Pancreas (tissue), 10 donors: Measurements from ENCODE around the gene FOXO3. TPM values are rescaled to one million over a fixed set of nuclear protein-coding genes. Genes with fewer than 3 reads are reported as not detected.
"Not testable (repeated sequence)": the region's sequence is repeated elsewhere in the genome, so short reads cannot be mapped to it uniquely, and the experiment has no call there.

Experiments
- ATAC-seq, 4 donors: fragments of 200-7000 bp; cut with Tn5 transposase; one replicate each; pipeline versions ENCODE4 v1.8.0 to v1.9.1; 2020; ENCODE audit warnings: mild to moderate bottlenecking in 4 of 4, moderate library complexity in 4 of 4
- DNase-seq, 6 donors: peaks; one replicate each; pipeline ENCODE4 v3.0.0-alpha.2; 2020
- FAIRE-seq: peaks from 2 replicates; lab custom pipeline; 2012; peaks lifted over from hg19 to GRCh38; lab: Jason Lieb, UNC
- H3K27ac ChIP-seq, 4 donors: fragments of 200-600 bp; sonication (generic); 1 replicate in 3 of 4; 2 replicates in 1 of 4; pipeline versions ENCODE4 v1.5.0 to v1.8.0; 2020
- H3K27me3 ChIP-seq, 4 donors: fragments of 200-600 bp; one replicate each; pipeline ENCODE4 v1.8.0; 2021
- H3K36me3 ChIP-seq, 3 donors: fragments of 200-600 bp; sonication (generic) in 1 of 3; one replicate each; pipeline versions ENCODE4 v1.5.0 to v1.8.0; 2020 to 2021
- H3K4me1 ChIP-seq, 3 donors: fragments of 200-600 bp; one replicate each; pipeline ENCODE4 v1.8.0; 2021
- H3K4me3 ChIP-seq, 4 donors: fragments of 200-600 bp; sonication (generic) in 2 of 4; one replicate each; pipeline versions ENCODE4 v1.5.0 to v1.8.0; 2020 to 2021
- H3K9me3 ChIP-seq, 4 donors: fragments of 200-600 bp; one replicate each; pipeline ENCODE4 v1.8.0; 2021
- CTCF ChIP-seq, 4 donors: fragments of 200-600 bp; sonication (generic) in 3 of 4; IDR thresholded peaks; one replicate each; pipeline versions ENCODE4 v1.5.0 to v1.8.0; 2021; ENCODE audit warnings: antibody characterized with exemption in 4 of 4
- WGBS, 2 donors: extraction: QIAGEN DNeasy Blood & Tissue Kit; methylation state at CpG; one replicate each; pipeline ENCODE4 v1.1.7; 2013; 5-methylcytosine and 5-hydroxymethylcytosine counted together
- intact Hi-C, 3 donors: fragments of 100-400 bp; cut with DNase I; formaldehyde crosslinking; loops; one replicate each; pipeline versions ENCODE4 v1.11.1 to v1.14.2; 2022
- polyA plus RNA-seq, 2 donors: library from polyadenylated mRNA; stranded (reverse); fragments of 200-250 nt; gene quantifications; one replicate each; pipeline ENCODE4 v1.2.3, GENCODE V29; 2013
- total RNA-seq, 6 donors: library from RNA; stranded (reverse); fragmentation: NEBNext Ultra II Directional in 4 of 6; extraction: Animal tissue kit (Norgen Biotek cat#: 25700) in 4 of 6; gene quantifications; one replicate each; pipeline versions ENCODE4 v1.2.1 to v1.2.4, GENCODE V29; 2021 to 2023
- donor health status: healthy with polysubstance abuse.
- donor health status: DM: no; HTN: no; CAD: no; lungs with moderate emphysema.
- donor health status: DM: no; HTN: no; CAD: no.
- donor health status: control.
- donor health status: control.
- donor health status: Bipolar disorder and iron deficiency.
- donor health status: DM: yes; HTN: yes; CAD: no.
- donor health status: DM: no; HTN: no; CAD: no.
- donor health status: DM: no; HTN: no; CAD: no.
- donor health status: DM: yes; HTN: yes; CAD: no.

Gene FOXO3
- total and polyA plus RNA-seq, 8 donors, result 11.3 to 61.2 (median 41.2) TPM

- FAIRE-seq (no peak), ATAC-seq (no peak), DNase-seq (no peak)
- no peaks in the 10 kb centered on the region for H3K9me3 ChIP-seq
- peak overlapping the region in 2 of 4 donors; percentile 56 to 75 for H3K27ac ChIP-seq
- H3K27me3 ChIP-seq, result no peaks in the 10 kb centered on the region
- no peaks in the 10 kb centered on the region for H3K36me3 ChIP-seq
- 40% methylated on average over 5 of the region's 5 CpGs for WGBS, 2 donors
- intact Hi-C loops, result no loop called here
- H3K4me1 ChIP-seq, result peaks cover 57 to 79% (median 68%) of the 10 kb centered on the region in 3 donors
- TF ChIP-seq CTCF (IDR thresholded peaks at IDR 0.05), result no peak
- H3K4me3 ChIP-seq, result no peak overlapping the region
These were observed 93.9 kb downstream of the FOXO3 start for GRCh38 chr6:108654465-108655106.

- Histone ChIP-seq H3K4me3 (no peak overlapping the region), H3K27ac (peak overlapping the region in 3 of 4 donors; percentile 24 to 75 (median 56)), H3K27me3 (no peaks in the 10 kb centered on the region), H3K36me3 (no peaks in the 10 kb centered on the region), H3K4me1 (peaks cover 45 to 68% (median 68%) of the 10 kb centered on the region in 3 donors), H3K9me3 (no peaks in the 10 kb centered on the region)
- ATAC-seq (peak in 3 of 4 donors; percentile 35 to 71 (median 58)), FAIRE-seq (no peak), DNase-seq (no peak)
- TF ChIP-seq CTCF (IDR thresholded peaks at IDR 0.05), result no peak
- WGBS, 2 donors, result 43% methylated on average over 12 of the region's 12 CpGs
- intact Hi-C loops, result no loop called here
These were observed 95.3 kb downstream of the FOXO3 start for GRCh38 chr6:108655806-108656651.

GRCh38 chr6:108656836-108657235, 96.1 kb downstream of the FOXO3 start:
- FAIRE-seq (no peak), DNase-seq (peak in 2 of 6 donors; percentile 26 to 45), ATAC-seq (peak; percentile 79 to 87 (median 85))
- H3K27me3 ChIP-seq, result no peaks in the 10 kb centered on the region
- 6 to 16% methylated on average over 2 of the region's 2 CpGs for WGBS, 2 donors
- H3K27ac ChIP-seq, result peak overlapping the region in 3 of 4 donors; percentile 24 to 75 (median 56)
- no peak for TF ChIP-seq CTCF (IDR thresholded peaks at IDR 0.05)
- no peak overlapping the region for H3K4me3 ChIP-seq
- intact Hi-C loops, result no loop called here
- peaks cover 43 to 61% (median 60%) of the 10 kb centered on the region in 3 donors for H3K4me1 ChIP-seq
- H3K9me3 ChIP-seq, result no peaks in the 10 kb centered on the region
- H3K36me3 ChIP-seq, result no peaks in the 10 kb centered on the region

- DNase-seq, result no peak
- no peak for FAIRE-seq
- no peak overlapping the region for H3K27ac ChIP-seq
- 93 to 96% methylated on average over 2 of the region's 2 CpGs for WGBS, 2 donors
- no peak overlapping the region for H3K4me3 ChIP-seq
- ATAC-seq, result no peak
- H3K9me3 ChIP-seq, result no peaks in the 10 kb centered on the region
- no peaks in the 10 kb centered on the region for H3K36me3 ChIP-seq
- H3K4me1 ChIP-seq, result peaks cover 36 to 52% (median 50%) of the 10 kb centered on the region in 3 donors
- no peaks in the 10 kb centered on the region for H3K27me3 ChIP-seq
- intact Hi-C loops, result no loop called here
- TF ChIP-seq CTCF (IDR thresholded peaks at IDR 0.05), result no peak
These were observed 97.5 kb downstream of the FOXO3 start for GRCh38 chr6:108658174-108658573.

- H3K4me1 ChIP-seq, result peaks cover 30 to 46% (median 44%) of the 10 kb centered on the region in 3 donors
- H3K27me3 ChIP-seq, H3K27ac ChIP-seq, H3K9me3 ChIP-seq, H3K36me3 ChIP-seq, FAIRE-seq, intact Hi-C loops, ATAC-seq, DNase-seq, H3K4me3 ChIP-seq: not testable (repeated sequence)
- whole genome bisulfite sequencing, 2 donors, result 92% methylated on average over 4 of the region's 4 CpGs
These were observed 98.1 kb downstream of the FOXO3 start for GRCh38 chr6:108658785-108659184.
